ENCODE data around the gene CMC2. TPM values are rescaled to one million over a fixed set of nuclear protein-coding genes. Genes with fewer than 3 reads are reported as not detected.

The CMC2 gene
- total RNA-seq, 2 donors from 2014 or later = 20.5 to 61.7 TPM

DNA sequence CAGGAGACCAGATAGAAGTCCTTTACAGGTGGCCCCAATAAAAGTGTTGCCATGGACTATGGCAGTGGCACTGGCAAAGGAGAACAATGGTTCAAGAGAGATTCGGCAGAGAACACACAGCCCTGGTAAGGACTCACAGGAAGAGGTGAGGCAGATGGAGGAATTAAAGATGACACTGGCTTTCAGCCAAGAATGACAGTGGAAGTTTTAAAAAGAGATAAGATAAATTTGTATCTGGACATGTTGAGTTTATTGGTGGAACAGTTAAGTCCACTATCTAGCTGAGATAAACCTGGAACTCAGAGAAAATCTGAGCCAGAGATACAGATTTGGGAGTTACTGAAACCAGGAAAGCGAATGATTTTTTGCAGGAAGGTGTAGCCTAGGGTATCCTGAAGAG lies 20.1 kb downstream of the CMC2 start:
- Histone ChIP-seq H3K27ac (no peak overlapping the region), H3K4me3 (no peak overlapping the region), H3K4me1 (ENCODE audit: control insufficient read depth in 1 of 2, low read depth in 2 of 2) (no peaks in the 10 kb centered on the region), H3K27me3 (replicated peaks; ENCODE audit: insufficient read depth) (no peaks in the 10 kb centered on the region), H3K36me3 (no peaks in the 10 kb centered on the region), H3K9me3 (no peaks in the 10 kb centered on the region)
- no peak for ATAC-seq (ENCODE audit: insufficient number of reproducible peaks, low FRiP score, low read depth)
- TF ChIP-seq, protein P1, sequence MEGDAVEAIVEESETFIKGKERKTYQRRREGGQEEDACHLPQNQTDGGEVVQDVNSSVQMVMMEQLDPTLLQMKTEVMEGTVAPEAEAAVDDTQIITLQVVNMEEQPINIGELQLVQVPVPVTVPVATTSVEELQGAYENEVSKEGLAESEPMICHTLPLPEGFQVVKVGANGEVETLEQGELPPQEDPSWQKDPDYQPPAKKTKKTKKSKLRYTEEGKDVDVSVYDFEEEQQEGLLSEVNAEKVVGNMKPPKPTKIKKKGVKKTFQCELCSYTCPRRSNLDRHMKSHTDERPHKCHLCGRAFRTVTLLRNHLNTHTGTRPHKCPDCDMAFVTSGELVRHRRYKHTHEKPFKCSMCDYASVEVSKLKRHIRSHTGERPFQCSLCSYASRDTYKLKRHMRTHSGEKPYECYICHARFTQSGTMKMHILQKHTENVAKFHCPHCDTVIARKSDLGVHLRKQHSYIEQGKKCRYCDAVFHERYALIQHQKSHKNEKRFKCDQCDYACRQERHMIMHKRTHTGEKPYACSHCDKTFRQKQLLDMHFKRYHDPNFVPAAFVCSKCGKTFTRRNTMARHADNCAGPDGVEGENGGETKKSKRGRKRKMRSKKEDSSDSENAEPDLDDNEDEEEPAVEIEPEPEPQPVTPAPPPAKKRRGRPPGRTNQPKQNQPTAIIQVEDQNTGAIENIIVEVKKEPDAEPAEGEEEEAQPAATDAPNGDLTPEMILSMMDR (IDR thresholded peaks at IDR 0.05) = no peak
- DNase-seq (ENCODE audit: low spot score) = no peak

DNA sequence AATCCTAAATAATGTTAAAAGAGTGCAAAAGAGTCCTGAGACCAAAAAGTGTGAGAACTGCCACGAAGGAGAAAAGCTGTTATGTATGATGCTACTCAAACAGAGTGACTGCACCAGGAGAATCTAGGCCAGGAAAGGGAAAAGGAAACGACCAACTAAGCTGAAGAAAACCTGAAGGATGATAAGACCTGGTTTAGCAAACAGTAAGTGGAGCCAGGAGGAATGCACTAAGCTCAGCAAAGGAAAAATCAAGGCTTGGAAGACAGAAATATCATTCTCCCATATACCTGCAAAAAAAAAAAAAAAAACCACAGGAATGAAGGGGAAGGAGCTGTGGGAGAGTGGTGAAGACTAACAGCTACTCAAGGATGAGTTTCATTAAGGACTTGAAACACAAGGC lies 21.1 kb downstream of the CMC2 start:
- H3K27ac ChIP-seq = no peak overlapping the region
- ATAC-seq (ENCODE audit: insufficient number of reproducible peaks, low FRiP score, low read depth) = no peak
- no peaks in the 10 kb centered on the region for H3K9me3 ChIP-seq
- TF ChIP-seq, protein P1 (IDR thresholded peaks at IDR 0.05) = no peak
- H3K36me3 ChIP-seq = no peaks in the 10 kb centered on the region
- no peak for DNase-seq (ENCODE audit: low spot score)
- H3K27me3 ChIP-seq (replicated peaks; ENCODE audit: insufficient read depth) = no peaks in the 10 kb centered on the region
- peaks cover 0 to 4% of the 10 kb centered on the region in 2 donors for H3K4me1 ChIP-seq (ENCODE audit: control insufficient read depth in 1 of 2, low read depth in 2 of 2)
- no peak overlapping the region for H3K4me3 ChIP-seq

GRCh38 chr16:80984124-80984892 lies 22.4 kb downstream of the CMC2 start:
- ATAC-seq (ENCODE audit: insufficient number of reproducible peaks, low FRiP score, low read depth) (no peak), DNase-seq (ENCODE audit: low spot score) (no peak)
- H3K27me3 ChIP-seq (replicated peaks; ENCODE audit: insufficient read depth) = no peaks in the 10 kb centered on the region
- peaks cover 0 to 4% of the 10 kb centered on the region in 2 donors for H3K4me1 ChIP-seq (ENCODE audit: control insufficient read depth in 1 of 2, low read depth in 2 of 2)
- TF ChIP-seq, protein P1 (IDR thresholded peaks at IDR 0.05) = no peak
- no peak overlapping the region for H3K4me3 ChIP-seq
- no peak overlapping the region for H3K27ac ChIP-seq
- no peaks in the 10 kb centered on the region for H3K9me3 ChIP-seq
- peaks cover 5% of the 10 kb centered on the region for H3K36me3 ChIP-seq

GRCh38 chr16:80982646-80983045 lies 24.0 kb downstream of the CMC2 start:
- H3K36me3 ChIP-seq = peaks cover 10% of the 10 kb centered on the region
- no peaks in the 10 kb centered on the region for H3K9me3 ChIP-seq
- TF ChIP-seq, protein P1 (IDR thresholded peaks at IDR 0.05) = no peak
- H3K27me3 ChIP-seq (replicated peaks; ENCODE audit: insufficient read depth) = no peaks in the 10 kb centered on the region
- no peak overlapping the region for H3K27ac ChIP-seq
- ATAC-seq (ENCODE audit: insufficient number of reproducible peaks, low FRiP score, low read depth) (no peak), DNase-seq (ENCODE audit: low spot score) (no peak)
- H3K4me1 ChIP-seq (ENCODE audit: control insufficient read depth in 1 of 2, low read depth in 2 of 2) = peaks cover 0 to 4% of the 10 kb centered on the region in 2 donors
- no peak overlapping the region for H3K4me3 ChIP-seq

DNA sequence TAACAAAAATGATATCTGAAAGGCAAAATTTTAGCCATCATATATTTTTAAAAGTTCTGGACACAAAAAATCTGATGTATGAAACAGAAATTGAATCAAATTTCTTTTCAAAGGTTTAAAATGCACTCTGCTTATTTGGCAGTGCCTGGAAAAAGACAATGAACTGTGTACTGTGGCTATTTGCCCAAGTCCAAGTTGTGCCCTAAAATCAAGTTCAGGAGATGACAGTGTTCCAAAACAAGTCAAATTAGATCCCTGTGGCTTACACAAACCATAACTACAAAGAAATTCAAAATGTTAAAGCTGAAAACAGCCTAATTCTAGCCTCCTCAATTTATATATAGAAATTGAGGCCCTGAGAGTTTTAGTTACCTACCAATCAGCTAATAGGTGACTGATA lies 25.6 kb downstream of the CMC2 start:
- Histone ChIP-seq H3K36me3 (peaks cover 10% of the 10 kb centered on the region), H3K4me3 (no peak overlapping the region), H3K4me1 (ENCODE audit: control insufficient read depth in 1 of 2, low read depth in 2 of 2) (peaks cover 0 to 4% of the 10 kb centered on the region in 2 donors), H3K27ac (no peak overlapping the region), H3K27me3 (replicated peaks; ENCODE audit: insufficient read depth) (no peaks in the 10 kb centered on the region), H3K9me3 (no peaks in the 10 kb centered on the region)
- ATAC-seq (ENCODE audit: insufficient number of reproducible peaks, low FRiP score, low read depth) (no peak), DNase-seq (ENCODE audit: low spot score) (no peak)
- TF ChIP-seq, protein P1 (IDR thresholded peaks at IDR 0.05) = no peak

All from thoracic aorta (tissue), 2 donors.